ENCODE results near the gene MINDY4. TPM values are rescaled to one million over a fixed set of nuclear protein-coding genes. Genes with fewer than 3 reads are reported as not detected.

Gene MINDY4
- total and polyA plus RNA-seq, 4 donors = 0.93 to 6.1 (median 1.9) TPM

DNA sequence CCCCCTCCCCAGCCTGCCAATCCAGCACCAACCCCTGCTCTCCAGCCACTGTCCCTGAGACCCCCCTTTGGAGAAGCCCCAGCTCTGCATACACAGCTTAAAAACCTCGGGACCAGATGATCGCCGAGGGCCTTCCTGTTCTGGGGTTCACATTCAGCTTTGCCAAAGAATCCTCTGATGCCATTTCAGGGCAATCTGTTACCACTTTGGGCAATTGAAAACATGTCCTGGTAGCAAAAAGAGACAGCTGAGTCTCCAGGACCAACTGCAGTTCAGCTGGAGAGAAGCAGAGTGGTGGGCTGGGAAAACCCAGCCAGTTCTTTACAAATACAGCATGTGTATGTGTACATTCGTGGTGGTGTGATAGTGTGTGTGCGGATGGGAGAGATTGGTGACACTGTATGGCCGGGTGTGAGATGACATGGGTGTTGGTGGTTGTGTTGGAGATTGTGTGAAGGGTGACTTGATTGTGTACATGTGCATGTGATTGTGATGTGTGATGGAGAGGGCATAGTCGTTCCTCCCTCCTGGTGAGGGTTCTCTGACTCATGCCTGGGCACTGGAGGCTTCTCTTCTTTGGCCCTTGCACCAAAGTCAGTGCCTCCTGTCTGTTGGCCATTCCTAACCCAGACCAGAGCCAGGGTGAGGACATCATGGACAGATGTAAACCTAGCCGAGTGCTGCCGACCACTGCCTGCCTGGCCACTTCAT is 91.9 kb downstream of the MINDY4 start:
- H3K9me3 ChIP-seq (ENCODE audit: control insufficient read depth in 4 of 4, low read length in 3 of 4) = no peaks in the 10 kb centered on the region
- peaks cover 10 to 21% (median 15%) of the 10 kb centered on the region in 4 donors for H3K4me1 ChIP-seq (ENCODE audit: control insufficient read depth in 4 of 4, insufficient read depth in 4 of 4, low read length in 3 of 4)
- no peak overlapping the region for H3K27ac ChIP-seq (ENCODE audit: low read depth in 1 of 2, low read length in 2 of 2)
- no peak for DNase-seq (ENCODE audit: low spot score)
- no peak overlapping the region for H3K9ac ChIP-seq (ENCODE audit: low read depth in 1 of 2, low read length in 2 of 2)
- H3K4me3 ChIP-seq (ENCODE audit: low read depth in 1 of 3, low read length in 3 of 3) = no peak overlapping the region
- no peaks in the 10 kb centered on the region for H3K27me3 ChIP-seq (ENCODE audit: control insufficient read depth in 4 of 4, insufficient read depth in 4 of 4, low read length in 3 of 4)
- 93% methylated on average over 9 of the region's 9 CpGs for WGBS
- H3K36me3 ChIP-seq (ENCODE audit: control insufficient read depth in 4 of 4, insufficient read depth in 3 of 4, low read depth in 1 of 4, low read length in 3 of 4) = no peaks in the 10 kb centered on the region
- TF ChIP-seq HNF4A (conservative IDR thresholded peaks at IDR 0.05) (no peak), NR2F2 (IDR thresholded peaks at IDR 0.05) (no peak)
- TF ChIP-seq, protein P1, sequence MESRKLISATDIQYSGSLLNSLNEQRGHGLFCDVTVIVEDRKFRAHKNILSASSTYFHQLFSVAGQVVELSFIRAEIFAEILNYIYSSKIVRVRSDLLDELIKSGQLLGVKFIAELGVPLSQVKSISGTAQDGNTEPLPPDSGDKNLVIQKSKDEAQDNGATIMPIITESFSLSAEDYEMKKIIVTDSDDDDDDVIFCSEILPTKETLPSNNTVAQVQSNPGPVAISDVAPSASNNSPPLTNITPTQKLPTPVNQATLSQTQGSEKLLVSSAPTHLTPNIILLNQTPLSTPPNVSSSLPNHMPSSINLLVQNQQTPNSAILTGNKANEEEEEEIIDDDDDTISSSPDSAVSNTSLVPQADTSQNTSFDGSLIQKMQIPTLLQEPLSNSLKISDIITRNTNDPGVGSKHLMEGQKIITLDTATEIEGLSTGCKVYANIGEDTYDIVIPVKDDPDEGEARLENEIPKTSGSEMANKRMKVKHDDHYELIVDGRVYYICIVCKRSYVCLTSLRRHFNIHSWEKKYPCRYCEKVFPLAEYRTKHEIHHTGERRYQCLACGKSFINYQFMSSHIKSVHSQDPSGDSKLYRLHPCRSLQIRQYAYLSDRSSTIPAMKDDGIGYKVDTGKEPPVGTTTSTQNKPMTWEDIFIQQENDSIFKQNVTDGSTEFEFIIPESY (IDR thresholded peaks at IDR 0.05) = no peak
- TF ChIP-seq, protein P2, sequence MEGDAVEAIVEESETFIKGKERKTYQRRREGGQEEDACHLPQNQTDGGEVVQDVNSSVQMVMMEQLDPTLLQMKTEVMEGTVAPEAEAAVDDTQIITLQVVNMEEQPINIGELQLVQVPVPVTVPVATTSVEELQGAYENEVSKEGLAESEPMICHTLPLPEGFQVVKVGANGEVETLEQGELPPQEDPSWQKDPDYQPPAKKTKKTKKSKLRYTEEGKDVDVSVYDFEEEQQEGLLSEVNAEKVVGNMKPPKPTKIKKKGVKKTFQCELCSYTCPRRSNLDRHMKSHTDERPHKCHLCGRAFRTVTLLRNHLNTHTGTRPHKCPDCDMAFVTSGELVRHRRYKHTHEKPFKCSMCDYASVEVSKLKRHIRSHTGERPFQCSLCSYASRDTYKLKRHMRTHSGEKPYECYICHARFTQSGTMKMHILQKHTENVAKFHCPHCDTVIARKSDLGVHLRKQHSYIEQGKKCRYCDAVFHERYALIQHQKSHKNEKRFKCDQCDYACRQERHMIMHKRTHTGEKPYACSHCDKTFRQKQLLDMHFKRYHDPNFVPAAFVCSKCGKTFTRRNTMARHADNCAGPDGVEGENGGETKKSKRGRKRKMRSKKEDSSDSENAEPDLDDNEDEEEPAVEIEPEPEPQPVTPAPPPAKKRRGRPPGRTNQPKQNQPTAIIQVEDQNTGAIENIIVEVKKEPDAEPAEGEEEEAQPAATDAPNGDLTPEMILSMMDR (IDR thresholded peaks at IDR 0.05; ENCODE audit: low read depth, low read length, missing input control) = no peak

GRCh38 chr7:30863706-30864035 is 92.5 kb downstream of the MINDY4 start:
- H3K9ac ChIP-seq (ENCODE audit: low read depth in 1 of 2, low read length in 2 of 2) = no peak overlapping the region
- no peaks in the 10 kb centered on the region for H3K27me3 ChIP-seq (ENCODE audit: control insufficient read depth in 4 of 4, insufficient read depth in 4 of 4, low read length in 3 of 4)
- DNase-seq (ENCODE audit: low spot score) = no peak
- no peak overlapping the region for H3K27ac ChIP-seq (ENCODE audit: low read depth in 1 of 2, low read length in 2 of 2)
- no peaks in the 10 kb centered on the region for H3K9me3 ChIP-seq (ENCODE audit: control insufficient read depth in 4 of 4, low read length in 3 of 4)
- peaks cover 10 to 22% (median 15%) of the 10 kb centered on the region in 4 donors for H3K4me1 ChIP-seq (ENCODE audit: control insufficient read depth in 4 of 4, insufficient read depth in 4 of 4, low read length in 3 of 4)
- TF ChIP-seq FOXA1 (IDR thresholded peaks at IDR 0.05) (no peak), JUND (IDR thresholded peaks at IDR 0.05) (no peak), REST (IDR thresholded peaks at IDR 0.05) (no peak)
- TF ChIP-seq, protein P1 (IDR thresholded peaks at IDR 0.05) = no peak
- H3K36me3 ChIP-seq (ENCODE audit: control insufficient read depth in 4 of 4, insufficient read depth in 3 of 4, low read depth in 1 of 4, low read length in 3 of 4) = no peaks in the 10 kb centered on the region
- WGBS = 89% methylated on average over 4 of the region's 4 CpGs
- H3K4me3 ChIP-seq (ENCODE audit: low read depth in 1 of 3, low read length in 3 of 3) = no peak overlapping the region
